HG02870 (cell line): ENCODE data around the gene SBNO1.
A peak's percentile ranks its signal among the peaks of the same experiment; 100 is the strongest.
"Not testable (repeated sequence)": the region's sequence is repeated elsewhere in the genome, so short reads cannot be mapped to it uniquely, and the experiment has no call there.

Experiments
- ATAC-seq: cut with Tn5 transposase; IDR thresholded peaks from one replicate; pipeline ENCODE4 v1.9.1; 2021; ENCODE audit warnings: mild to moderate bottlenecking, moderate library complexity; ENCODE audit not compliant: unreplicated experiment

SBNO1 gene

GRCh38 chr12:123388951-123389559, 24.4 kb upstream of the SBNO1 start:
- ATAC-seq = no peak

- no peak for ATAC-seq
Observed at GRCh38 chr12:123388177-123388950, 23.7 kb upstream of the SBNO1 start.

- no peak for ATAC-seq
Observed at GRCh38 chr12:123387508-123388176, 23.0 kb upstream of the SBNO1 start.

- not testable (repeated sequence) for ATAC-seq
Observed at GRCh38 chr12:123385536-123385935, 20.9 kb upstream of the SBNO1 start.

GRCh38 chr12:123384994-123385376, 20.3 kb upstream of the SBNO1 start:
- no peak for ATAC-seq

- no peak for ATAC-seq
Observed at GRCh38 chr12:123384318-123384993, 19.8 kb upstream of the SBNO1 start.

- ATAC-seq = no peak
Observed at GRCh38 chr12:123382684-123383083, 18.0 kb upstream of the SBNO1 start.

GRCh38 chr12:123379391-123379790, 14.7 kb upstream of the SBNO1 start:
- no peak for ATAC-seq

GRCh38 chr12:123372415-123372814, 7.8 kb upstream of the SBNO1 start:
- ATAC-seq = not testable (repeated sequence)

GRCh38 chr12:123371667-123372368, 7.2 kb upstream of the SBNO1 start:
- not testable (repeated sequence) for ATAC-seq

GRCh38 chr12:123369229-123369628, 4.6 kb upstream of the SBNO1 start:
- no peak for ATAC-seq

- ATAC-seq = not testable (repeated sequence)
Observed at GRCh38 chr12:123368431-123368830, 3.8 kb upstream of the SBNO1 start.

GRCh38 chr12:123367511-123367910, 2.9 kb upstream of the SBNO1 start:
- ATAC-seq = no peak

- ATAC-seq = peak; percentile 65
Observed at GRCh38 chr12:123365025-123365917, 624 bp upstream of the SBNO1 start.

GRCh38 chr12:123363740-123364531, 711 bp downstream of the SBNO1 start:
- peak; percentile 4 for ATAC-seq

- no peak for ATAC-seq
Observed at GRCh38 chr12:123363390-123363739, 1.3 kb downstream of the SBNO1 start.

GRCh38 chr12:123358035-123358434, 6.6 kb downstream of the SBNO1 start:
- no peak for ATAC-seq

GRCh38 chr12:123356159-123356670, 8.4 kb downstream of the SBNO1 start:
- no peak for ATAC-seq

GRCh38 chr12:123354600-123354999, 10.0 kb downstream of the SBNO1 start:
- ATAC-seq = no peak
